H9 (cell line): ENCODE results near the gene FBN1. TPM values are rescaled to one million over a fixed set of nuclear protein-coding genes. Genes with fewer than 3 reads are reported as not detected.

ENCODE experiments used
- DNase-seq: peaks from one replicate; pipeline ENCODE4 v3.0.0-alpha.2; 2017
- H2AFZ ChIP-seq: one replicate; pipeline ENCODE4 v1.6.1; 2013; ENCODE audit warnings: mild to moderate bottlenecking, low read length, control low read depth, moderate library complexity
- H2AK5ac ChIP-seq: 2 replicates; pipeline ENCODE4 v1.6.1; 2013; ENCODE audit warnings: low read length, control low read depth, mixed read lengths; ENCODE audit not compliant: insufficient read length
- H2BK120ac ChIP-seq: one replicate; pipeline ENCODE4 v1.6.1; 2013; ENCODE audit warnings: low read depth, mild to moderate bottlenecking, low read length, control low read depth, inconsistent platforms; ENCODE audit not compliant: poor library complexity, severe bottlenecking
- H2BK12ac ChIP-seq: 2 replicates; pipeline ENCODE4 v1.6.1; 2013; ENCODE audit warnings: low read length, control low read depth, mixed read lengths, low read depth; ENCODE audit not compliant: insufficient read length
- H2BK15ac ChIP-seq: 2 replicates; pipeline ENCODE4 v1.6.1; 2013; ENCODE audit warnings: low read depth, low read length, control low read depth
- H2BK20ac ChIP-seq: one replicate; pipeline ENCODE4 v1.6.1; 2013; ENCODE audit warnings: low read depth, mild to moderate bottlenecking, low read length, control low read depth, inconsistent platforms; ENCODE audit not compliant: poor library complexity, severe bottlenecking
- H2BK5ac ChIP-seq: 2 replicates; pipeline ENCODE4 v1.6.1; 2013; ENCODE audit warnings: low read length, control low read depth, mixed read lengths; ENCODE audit not compliant: insufficient read length
- H3K14ac ChIP-seq: 2 replicates; pipeline ENCODE4 v1.6.1; 2013; ENCODE audit warnings: low read length, control low read depth; ENCODE audit not compliant: insufficient read depth
- H3K18ac ChIP-seq: 2 replicates; pipeline ENCODE4 v1.6.1; 2013; ENCODE audit warnings: low read depth, mild to moderate bottlenecking, mixed read lengths, low read length, control low read depth; ENCODE audit not compliant: insufficient read length
- H3K23ac ChIP-seq: 2 replicates; pipeline ENCODE4 v1.6.1; 2013; ENCODE audit warnings: low read length, control low read depth, mixed read lengths, low read depth; ENCODE audit not compliant: insufficient read length
- H3K23me2 ChIP-seq: 2 replicates; pipeline ENCODE4 v1.6.1; 2013; ENCODE audit warnings: low read depth, mild to moderate bottlenecking, mixed read lengths, low read length, control low read depth; ENCODE audit not compliant: insufficient read length, poor library complexity, severe bottlenecking
- H3K27ac ChIP-seq: 2 replicates; pipeline ENCODE4 v1.5.1; 2013; ENCODE audit warnings: low read length, control low read depth, mixed read lengths, low read depth; ENCODE audit not compliant: insufficient read length
- H3K27me3 ChIP-seq: 2 replicates; pipeline ENCODE4 v1.6.1; 2013; ENCODE audit warnings: low read length, control low read depth, inconsistent platforms; ENCODE audit not compliant: insufficient read depth
- H3K4ac ChIP-seq: 2 replicates; pipeline ENCODE4 v1.6.1; 2013; ENCODE audit warnings: low read depth, mild to moderate bottlenecking, control low read depth, inconsistent platforms, low read length, moderate library complexity
- H3K4me1 ChIP-seq: 2 replicates; pipeline ENCODE4 v1.6.1; 2013; ENCODE audit warnings: low read length, control low read depth, inconsistent platforms; ENCODE audit not compliant: insufficient read depth
- H3K4me2 ChIP-seq: 2 replicates; pipeline ENCODE4 v1.6.1; 2013; ENCODE audit warnings: low read length, control low read depth, mixed read lengths; ENCODE audit not compliant: insufficient read length, insufficient read depth
- H3K56ac ChIP-seq: 2 replicates; pipeline ENCODE4 v1.6.1; 2013; ENCODE audit warnings: low read depth, mild to moderate bottlenecking, mixed read lengths, low read length, control low read depth; ENCODE audit not compliant: insufficient read length
- H3K79me1 ChIP-seq: 2 replicates; pipeline ENCODE4 v1.6.1; 2013; ENCODE audit warnings: low read depth, mild to moderate bottlenecking, moderate library complexity, low read length, control low read depth, inconsistent platforms; ENCODE audit not compliant: insufficient read depth, poor library complexity, severe bottlenecking
- H3K79me2 ChIP-seq: 2 replicates; pipeline ENCODE4 v1.6.1; 2013; ENCODE audit warnings: low read length, control low read depth, inconsistent platforms; ENCODE audit not compliant: insufficient read depth
- H3K9ac ChIP-seq: 2 replicates; pipeline ENCODE4 v1.6.1; 2013; ENCODE audit warnings: low read length, control low read depth, mixed read lengths; ENCODE audit not compliant: insufficient read length; ENCODE audit errors: extremely low read depth
- H3K9me3 ChIP-seq: one replicate; pipeline ENCODE4 v1.6.1; 2013; ENCODE audit warnings: low read depth, low read length, inconsistent platforms; ENCODE audit not compliant: control insufficient read depth
- H3T11ph ChIP-seq: one replicate; pipeline ENCODE4 v1.6.1; 2013; ENCODE audit warnings: mild to moderate bottlenecking, low read length, control low read depth, inconsistent platforms
- H4K20me1 ChIP-seq: one replicate; pipeline ENCODE4 v1.6.1; 2013; ENCODE audit not compliant: control insufficient read depth, insufficient read length, insufficient read depth
- H4K5ac ChIP-seq: 2 replicates; pipeline ENCODE4 v1.6.1; 2013; ENCODE audit warnings: low read depth, mild to moderate bottlenecking, mixed read lengths, low read length, control low read depth; ENCODE audit not compliant: insufficient read length
- H4K8ac ChIP-seq: replicated peaks from 2 replicates; pipeline ENCODE4 v1.6.1; 2013; ENCODE audit warnings: low read length, control low read depth, mixed read lengths, low read depth; ENCODE audit not compliant: insufficient read length
- H4K91ac ChIP-seq: 2 replicates; pipeline ENCODE4 v1.6.1; 2013; ENCODE audit warnings: low read depth, mild to moderate bottlenecking, moderate library complexity, mixed read lengths, low read length, control low read depth; ENCODE audit not compliant: insufficient read length
- H3K27ac Mint-ChIP-seq, 3 experiments: 2 replicates in 2 of 3; 3 replicates in 1 of 3; pipeline ENCODE4 v1.8.0; 2020 to 2021; ENCODE audit warnings: mixed read lengths in 3 of 3, mild to moderate bottlenecking in 1 of 3, moderate library complexity in 1 of 3
- H3K27me3 Mint-ChIP-seq: 2 replicates; pipeline ENCODE4 v1.8.0; 2021; ENCODE audit warnings: low read depth, mild to moderate bottlenecking, moderate library complexity, mixed read lengths
- H3K36me3 Mint-ChIP-seq, 3 experiments: 2 replicates in 2 of 3; 3 replicates in 1 of 3; pipeline ENCODE4 v1.8.0; 2020 to 2021; ENCODE audit warnings: low read depth in 3 of 3, mixed read lengths in 3 of 3; ENCODE audit not compliant: insufficient read depth in 1 of 3
- H3K4me1 Mint-ChIP-seq, 2 experiments: 2 replicates each; pipeline ENCODE4 v1.8.0; 2020; ENCODE audit warnings: mixed read lengths in 2 of 2
- H3K4me3 Mint-ChIP-seq, 2 experiments: 2 replicates in 1 of 2; 3 replicates in 1 of 2; pipeline ENCODE4 v1.8.0; 2020 to 2021; ENCODE audit warnings: mild to moderate bottlenecking in 2 of 2, mixed read lengths in 2 of 2, moderate library complexity in 1 of 2
- H3K9me3 Mint-ChIP-seq, 2 experiments: 2 replicates in 1 of 2; 3 replicates in 1 of 2; pipeline ENCODE4 v1.8.0; 2020; ENCODE audit warnings: mild to moderate bottlenecking in 2 of 2, mixed read lengths in 2 of 2, moderate library complexity in 1 of 2
- WGBS: extraction: QIAGEN DNeasy Blood & Tissue Kit; methylation state at CpG from one replicate; pipeline ENCODE4 v1.1.7; 2013; ENCODE audit warnings: missing lambda C conversion rate, low lambda C conversion rate, mixed read lengths; ENCODE audit not compliant: insufficient read length; ENCODE audit errors: extremely low coverage; 5-methylcytosine and 5-hydroxymethylcytosine counted together
- total RNA-seq: library from RNA; stranded (reverse); gene quantifications from 2 replicates; pipeline ENCODE4 v1.2.1, GENCODE V29; 2021
- TF ChIP-seq, protein P1 (sequence below): fragments of 200-600 bp; sonication (generic); conservative IDR thresholded peaks from 3 replicates; pipeline ENCODE4 v1.8.0; 2021; ENCODE audit warnings: antibody characterized with exemption, mild to moderate bottlenecking

The FBN1 gene
- total RNA-seq, 1 experiment from 2014 or later = 3.6 TPM

DNA sequence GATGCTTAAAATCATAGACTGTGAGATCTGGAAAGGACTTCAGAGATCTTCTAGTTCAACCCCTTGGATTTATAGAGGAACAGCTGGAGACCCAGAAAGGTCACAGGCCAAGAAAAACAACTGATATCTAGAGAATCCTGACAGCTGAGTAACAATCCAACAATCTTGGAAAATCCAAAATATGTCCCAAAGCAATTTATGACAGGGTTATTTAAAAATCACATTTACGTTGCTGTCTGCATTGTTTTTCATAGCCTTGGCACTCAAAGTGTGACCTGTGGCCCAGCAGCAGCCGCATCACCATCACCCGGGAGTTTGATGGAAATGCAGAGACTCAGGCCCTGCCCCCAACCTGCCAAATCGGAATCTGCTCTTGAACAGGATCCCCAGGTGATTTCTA, 78.8 kb downstream of the FBN1 start:
- Histone ChIP-seq H2BK120ac (no peak overlapping the region), H2BK15ac (no peak overlapping the region), H3K14ac (no peak overlapping the region), H3K79me2 (no peaks in the 10 kb centered on the region), H3K4me2 (no peak overlapping the region), H2AK5ac (no peak overlapping the region), H3K27me3 (no peaks in the 10 kb centered on the region), H2AFZ (no peak overlapping the region), H3K9ac (no peak overlapping the region), H3T11ph (no peak overlapping the region), H3K79me1 (no peaks in the 10 kb centered on the region), H3K23me2 (no peaks in the 10 kb centered on the region), H2BK12ac (no peak overlapping the region), H2BK20ac (no peak overlapping the region), H3K9me3 (no peaks in the 10 kb centered on the region), H3K18ac (no peak overlapping the region), H3K56ac (no peak overlapping the region), H3K23ac (no peak overlapping the region), H3K4me1 (no peaks in the 10 kb centered on the region), H3K27ac (no peak overlapping the region), H3K4ac (no peak overlapping the region), H2BK5ac (no peak overlapping the region), H4K5ac (no peak overlapping the region), H4K8ac (no peak overlapping the region), H4K20me1 (no peaks in the 10 kb centered on the region), H4K91ac (no peak overlapping the region)
- Mint-ChIP-seq H3K27ac (no peak overlapping the region), H3K4me1 (no peaks in the 10 kb centered on the region), H3K4me3 (no peak overlapping the region), H3K36me3 (no peaks in the 10 kb centered on the region), H3K27me3 (no peaks in the 10 kb centered on the region), H3K9me3 (no peaks in the 10 kb centered on the region)
- no peak for DNase-seq
- WGBS = no CpG with 5 or more reads among the region's 4 CpGs
- TF ChIP-seq, protein P1, sequence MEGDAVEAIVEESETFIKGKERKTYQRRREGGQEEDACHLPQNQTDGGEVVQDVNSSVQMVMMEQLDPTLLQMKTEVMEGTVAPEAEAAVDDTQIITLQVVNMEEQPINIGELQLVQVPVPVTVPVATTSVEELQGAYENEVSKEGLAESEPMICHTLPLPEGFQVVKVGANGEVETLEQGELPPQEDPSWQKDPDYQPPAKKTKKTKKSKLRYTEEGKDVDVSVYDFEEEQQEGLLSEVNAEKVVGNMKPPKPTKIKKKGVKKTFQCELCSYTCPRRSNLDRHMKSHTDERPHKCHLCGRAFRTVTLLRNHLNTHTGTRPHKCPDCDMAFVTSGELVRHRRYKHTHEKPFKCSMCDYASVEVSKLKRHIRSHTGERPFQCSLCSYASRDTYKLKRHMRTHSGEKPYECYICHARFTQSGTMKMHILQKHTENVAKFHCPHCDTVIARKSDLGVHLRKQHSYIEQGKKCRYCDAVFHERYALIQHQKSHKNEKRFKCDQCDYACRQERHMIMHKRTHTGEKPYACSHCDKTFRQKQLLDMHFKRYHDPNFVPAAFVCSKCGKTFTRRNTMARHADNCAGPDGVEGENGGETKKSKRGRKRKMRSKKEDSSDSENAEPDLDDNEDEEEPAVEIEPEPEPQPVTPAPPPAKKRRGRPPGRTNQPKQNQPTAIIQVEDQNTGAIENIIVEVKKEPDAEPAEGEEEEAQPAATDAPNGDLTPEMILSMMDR = no peak
